ENCODE data around the gene SLX9.

Gene SLX9

DNA sequence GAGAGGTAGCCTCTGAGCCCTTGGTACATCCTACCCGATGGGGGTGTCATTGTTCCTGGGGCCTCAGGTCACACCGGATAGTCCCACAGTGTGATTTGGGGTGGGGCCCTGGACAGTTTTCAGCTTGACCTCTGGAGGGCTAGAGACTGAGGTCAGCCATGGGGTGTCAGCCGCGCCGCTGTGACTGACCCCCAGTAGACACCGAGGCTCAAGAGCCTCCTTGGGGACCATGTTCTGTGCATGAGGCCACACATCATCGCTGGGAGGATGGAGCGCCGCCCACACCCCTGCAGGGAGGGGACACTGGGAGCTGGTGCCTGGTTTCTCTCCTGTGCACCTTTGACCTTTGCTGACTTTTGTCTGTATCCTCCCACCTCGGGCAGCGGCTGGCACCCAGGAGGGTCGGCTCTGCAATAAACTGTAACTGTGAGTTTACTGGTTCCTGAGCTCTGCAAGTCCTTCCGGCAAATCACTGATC is 41.8 kb upstream of the SLX9 start:
- TF ChIP-seq CTCF (IDR thresholded peaks at IDR 0.05; ENCODE audit: borderline replicate concordance, control extremely low read depth, extremely low read depth, insufficient read depth, missing control alignments): no peak
- in situ Hi-C loops (cut with MboI; ENCODE audit: low sequenced_read_pairs, unreplicated experiment): loop anchor here (5.0 kb wide), 1 partner anchor 39 kb away; no protein-coding TSS in a partner anchor
- DNase-seq (ENCODE audit: low spot score): no peak

- no peak for TF ChIP-seq CTCF (IDR thresholded peaks at IDR 0.05; ENCODE audit: borderline replicate concordance, control extremely low read depth, extremely low read depth, insufficient read depth, missing control alignments)
- DNase-seq (ENCODE audit: low spot score): no peak
- in situ Hi-C loops (cut with MboI; ENCODE audit: low sequenced_read_pairs, unreplicated experiment): loop anchor here (5.0 kb wide), 1 partner anchor 38 kb away; no protein-coding TSS in a partner anchor
Observed at GRCh38 chr21:44898851-44899767, 40.7 kb upstream of the SLX9 start.

DNA sequence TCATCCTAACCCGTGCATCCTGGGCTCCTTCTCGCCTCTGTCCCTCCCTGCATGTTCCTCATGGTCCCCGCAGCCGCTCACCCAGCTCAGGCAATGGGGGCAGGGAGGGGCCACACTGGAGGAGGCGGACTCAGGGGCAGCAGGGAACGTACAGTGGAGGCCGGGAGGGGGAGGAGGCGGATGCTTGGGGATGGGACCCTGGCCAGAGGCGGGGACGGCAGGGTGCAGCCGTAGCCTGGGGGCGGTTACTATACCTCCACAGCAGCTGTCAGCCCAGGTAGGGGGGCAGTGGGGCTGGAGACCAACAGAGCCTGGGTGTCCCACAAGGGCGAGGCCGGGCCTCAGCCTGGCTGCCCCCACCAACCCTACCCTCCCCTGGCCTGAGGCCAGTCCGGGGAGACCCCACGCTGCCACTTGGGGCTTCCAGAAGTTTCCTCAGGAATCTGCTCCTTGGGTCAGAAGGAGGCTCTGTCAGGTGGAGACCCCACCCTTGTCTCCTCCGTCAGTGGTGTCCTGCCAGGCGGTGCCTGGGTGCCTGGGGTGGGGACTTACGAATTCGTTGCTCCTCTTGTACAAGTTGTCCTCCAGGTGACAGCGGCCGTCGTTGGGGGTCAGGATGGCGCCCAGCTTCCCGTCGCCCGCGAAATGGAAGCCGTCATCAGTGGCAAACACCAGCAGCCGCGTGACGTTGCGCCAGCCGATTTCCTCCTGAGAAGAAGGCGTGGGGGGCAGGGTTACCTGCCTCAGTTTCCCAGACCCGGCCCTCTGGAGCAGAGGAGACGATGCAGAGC is 39.9 kb upstream of the SLX9 start:
- TF ChIP-seq CTCF (IDR thresholded peaks at IDR 0.05; ENCODE audit: borderline replicate concordance, control extremely low read depth, extremely low read depth, insufficient read depth, missing control alignments): no peak
- in situ Hi-C loops (cut with MboI; ENCODE audit: low sequenced_read_pairs, unreplicated experiment): loop anchor here (5.0 kb wide), 1 partner anchor 37 kb away; no protein-coding TSS in a partner anchor
- DNase-seq (ENCODE audit: low spot score): no peak

GRCh38 chr21:44900559-44901251 is 39.1 kb upstream of the SLX9 start:
- in situ Hi-C loops (cut with MboI; ENCODE audit: low sequenced_read_pairs, unreplicated experiment): no loop called here
- no peak for TF ChIP-seq CTCF (IDR thresholded peaks at IDR 0.05; ENCODE audit: borderline replicate concordance, control extremely low read depth, extremely low read depth, insufficient read depth, missing control alignments)
- no peak for DNase-seq (ENCODE audit: low spot score)

DNA sequence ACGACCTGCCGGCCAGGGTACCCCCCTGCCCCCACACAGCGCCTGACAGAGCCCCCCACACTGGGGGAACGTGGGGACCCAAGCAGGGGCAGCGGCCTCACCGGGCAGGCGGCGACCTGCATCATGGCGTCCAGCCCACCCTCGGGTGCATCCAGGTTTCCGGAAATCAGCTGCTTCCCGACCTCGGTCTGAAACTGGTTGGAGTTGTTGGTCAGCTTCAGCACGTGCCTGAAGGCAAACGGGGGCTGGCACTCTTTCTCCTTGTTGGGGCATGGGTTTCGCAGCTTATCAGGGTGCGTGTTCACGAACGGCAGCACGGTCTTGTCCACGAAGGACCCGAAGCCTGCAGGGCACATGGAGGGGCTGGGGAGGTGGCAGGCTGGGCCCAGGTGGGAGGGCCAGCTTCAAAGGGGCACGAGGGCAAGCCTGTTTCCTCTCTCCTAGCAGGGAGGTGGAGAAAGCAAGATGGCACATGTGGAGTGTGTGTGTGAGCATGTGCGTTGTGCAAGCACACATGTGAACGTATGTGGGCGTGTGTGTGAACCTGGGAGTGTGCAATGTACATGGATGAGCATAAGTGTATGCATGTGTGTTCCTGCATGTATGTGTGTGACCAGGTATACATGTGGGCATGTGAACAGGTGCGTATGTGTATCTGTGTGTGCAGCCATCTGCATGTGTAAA is 38.3 kb upstream of the SLX9 start:
- in situ Hi-C loops (cut with MboI; ENCODE audit: low sequenced_read_pairs, unreplicated experiment): no loop called here
- TF ChIP-seq CTCF (IDR thresholded peaks at IDR 0.05; ENCODE audit: borderline replicate concordance, control extremely low read depth, extremely low read depth, insufficient read depth, missing control alignments): no peak
- no peak for DNase-seq (ENCODE audit: low spot score)

Data from GM13976 (cell line).